Heart left ventricle (tissue), 16 donors: ENCODE data around the gene CCDC192. TPM values are rescaled to one million over a fixed set of nuclear protein-coding genes. Genes with fewer than 3 reads are reported as not detected.
A peak's percentile ranks its signal among the peaks of the same experiment; 100 is the strongest.

Experiments
- ATAC-seq, 4 donors: fragments of 200-7000 bp; cut with Tn5 transposase; one replicate each; pipeline ENCODE4 v1.9.1; 2020 to 2022; ENCODE audit warnings: moderate library complexity in 4 of 4, mild to moderate bottlenecking in 3 of 4, moderate number of reproducible peaks in 1 of 4
- DNase-seq, 5 donors: peaks; one replicate each; pipeline ENCODE4 v3.0.0-alpha.2; 2020
- H3K27ac ChIP-seq, 12 donors: fragments of 200-600 bp; sonication (generic) in 4 of 12; one replicate each; pipeline versions ENCODE4 v1.5.0 to v1.8.0; 2016 to 2022; ENCODE audit warnings: mild to moderate bottlenecking in 2 of 12
- H3K27me3 ChIP-seq, 9 donors: fragments of 200-600 bp; sonication (generic) in 2 of 9; one replicate each; pipeline versions ENCODE4 v1.5.1 to v1.8.0; 2016 to 2022; ENCODE audit warnings: mild to moderate bottlenecking in 3 of 9
- H3K36me3 ChIP-seq, 9 donors: fragments of 200-600 bp; sonication (generic) in 2 of 9; one replicate each; pipeline versions ENCODE4 v1.5.0 to v1.8.0; 2018 to 2022; ENCODE audit warnings: mild to moderate bottlenecking in 2 of 9
- H3K4me1 ChIP-seq, 12 donors: fragments of 200-600 bp; sonication (generic) in 4 of 12; one replicate each; pipeline versions ENCODE4 v1.5.0 to v1.8.0; 2016 to 2022; ENCODE audit warnings: mild to moderate bottlenecking in 3 of 12
- H3K4me3 ChIP-seq, 12 donors: fragments of 200-600 bp; sonication (generic) in 4 of 12; one replicate each; pipeline versions ENCODE4 v1.5.0 to v1.8.0; 2017 to 2022; ENCODE audit warnings: mild to moderate bottlenecking in 9 of 12, moderate library complexity in 4 of 12
- H3K9me3 ChIP-seq, 12 donors: fragments of 200-600 bp; sonication (generic) in 4 of 12; one replicate each; pipeline versions ENCODE4 v1.5.0 to v1.8.0; 2016 to 2022; ENCODE audit warnings: mild to moderate bottlenecking in 1 of 12
- CTCF ChIP-seq, 12 donors: fragments of 200-600 bp; sonication (generic) in 4 of 12; IDR thresholded peaks; one replicate each; pipeline versions ENCODE4 v1.5.0 to v1.8.0; 2018 to 2022; ENCODE audit warnings: antibody characterized with exemption in 12 of 12, mild to moderate bottlenecking in 5 of 12
- POLR2A ChIP-seq, 2 donors: fragments of 450-650 bp; IDR thresholded peaks; one replicate each; pipeline ENCODE4 v1.6.1; 2017; ENCODE audit warnings: antibody characterized with exemption in 2 of 2, mild to moderate bottlenecking in 2 of 2, moderate library complexity in 2 of 2
- WGBS, 4 donors: extraction: QIAGEN DNeasy Blood & Tissue Kit in 2 of 4; methylation state at CpG; one replicate each; pipeline versions ENCODE4 v1.1.5 to v1.1.7; 2013 to 2018; 5-methylcytosine and 5-hydroxymethylcytosine counted together
- intact Hi-C, 10 donors: fragments of 100-400 bp; cut with DNase I; formaldehyde crosslinking; loops; one replicate each; pipeline versions ENCODE4 v1.11.1 to v1.14.2; 2022
- polyA plus RNA-seq, 2 donors: library from polyadenylated mRNA; stranded (reverse); fragments of 200-250 nt; gene quantifications; one replicate each; pipeline ENCODE4 v1.2.3, GENCODE V29; 2013
- total RNA-seq, 9 donors: library from RNA; depleted of rRNA in 2 of 9; stranded (reverse); fragments of >200 nt in 2 of 9; fragmentation: NEBNext Ultra II Directional in 3 of 9; extraction: Animal tissue kit (Norgen Biotek cat#: 25700) in 3 of 9; gene quantifications; one replicate each; pipeline versions ENCODE4 v1.1.0 to v1.2.4, GENCODE V29; 2016 to 2023
- donor health status: ischemic (EF 13 %, LVEDD 7.1; RV severe dilation, severe dysfunction).
- donor health status: healthy with polysubstance abuse.
- donor health status: DM: no; HTN: yes; CAD: no.
- donor health status: DM: no; HTN: no; CAD: no.
- donor health status: ischemic (EF 25% LVEDD 6.9; RV normal size, moderate dysfunction).
- donor health status: ischemic (EF 25% LVEDD 5.7; RV mildly dilated, moderate dysfunction).
- donor health status: healthy.
- donor health status: DM: yes; HTN: yes; CAD: no.
- donor health status: ischemic (EF 35%, LVEDD 5.7; RV mildly dilated, moderate dysfunction).
- donor health status: nonischemic (EF 11% LVEDD 7.7; RV severe dilation, severe dysfunction).
- donor health status: DM: yes; HTN: yes; CAD: no.
- donor health status: PGD.
- donor health status: ischemic (EF 29% LVEDD 5.4; RV normal size, mild dysfunction).
- donor health status: nonischemic (EF 23%, LVEDD 6.1; RV moderate dilation, normal function).

The CCDC192 gene
- total and polyA plus RNA-seq, 11 donors: 0.07 to 1.3 (median 0.42) TPM; not detected in 8

GRCh38 chr5:127891942-127892341 is 188.8 kb downstream of the CCDC192 start:
- no peak for DNase-seq
- WGBS, 4 donors: 74 to 84% (median 76%) methylated on average over 1 of the region's 1 CpG
- TF ChIP-seq CTCF (IDR thresholded peaks at IDR 0.05) (no peak), POLR2A (IDR thresholded peaks at IDR 0.05) (no peak)
- Histone ChIP-seq H3K36me3 (no peaks in the 10 kb centered on the region), H3K4me1 (peaks cover 0 to 20% (median 11%) of the 10 kb centered on the region in 12 donors), H3K4me3 (no peak overlapping the region), H3K27ac (peak overlapping the region in 1 of 12 donors; percentile 39), H3K9me3 (no peaks in the 10 kb centered on the region), H3K27me3 (no peaks in the 10 kb centered on the region)
- ATAC-seq: no peak
- intact Hi-C loops: no loop called here

- Histone ChIP-seq H3K9me3 (no peaks in the 10 kb centered on the region), H3K4me1 (peaks cover 0 to 20% (median 11%) of the 10 kb centered on the region in 12 donors), H3K27ac (peak overlapping the region in 5 of 12 donors; percentile 0 to 39 (median 28)), H3K4me3 (peak overlapping the region in 1 of 12 donors; percentile 0), H3K27me3 (no peaks in the 10 kb centered on the region), H3K36me3 (no peaks in the 10 kb centered on the region)
- ATAC-seq (peak in 2 of 4 donors; percentile 30 to 46), DNase-seq (no peak)
- intact Hi-C loops: no loop called here
- TF ChIP-seq CTCF (IDR thresholded peaks at IDR 0.05) (no peak), POLR2A (IDR thresholded peaks at IDR 0.05) (no peak)
- WGBS, 4 donors: 8 to 11% (median 9%) methylated on average over 6 of the region's 6 CpGs
Measured at GRCh38 chr5:127892467-127893207, 189.4 kb downstream of the CCDC192 start.

GRCh38 chr5:127893232-127893631 is 190.0 kb downstream of the CCDC192 start:
- Histone ChIP-seq H3K4me3 (no peak overlapping the region), H3K27me3 (no peaks in the 10 kb centered on the region), H3K9me3 (no peaks in the 10 kb centered on the region), H3K27ac (peak overlapping the region in 4 of 12 donors; percentile 25 to 39 (median 32)), H3K36me3 (no peaks in the 10 kb centered on the region), H3K4me1 (peaks cover 0 to 20% (median 11%) of the 10 kb centered on the region in 12 donors)
- ATAC-seq: peak in 1 of 4 donors; percentile 20
- TF ChIP-seq CTCF (IDR thresholded peaks at IDR 0.05) (no peak), POLR2A (IDR thresholded peaks at IDR 0.05) (no peak)
- intact Hi-C loops: no loop called here
- WGBS, 4 donors: 64 to 83% (median 73%) methylated on average over 2 of the region's 2 CpGs
- DNase-seq: no peak

GRCh38 chr5:127894461-127894860 is 191.3 kb downstream of the CCDC192 start:
- WGBS, 4 donors: 97 to 99% (median 99%) methylated on average over 5 of the region's 5 CpGs
- intact Hi-C loops: no loop called here
- TF ChIP-seq CTCF (IDR thresholded peaks at IDR 0.05) (no peak), POLR2A (IDR thresholded peaks at IDR 0.05) (no peak)

More at GRCh38 chr5:127894461-127894860, 191.3 kb downstream of the CCDC192 start:
- ATAC-seq (no peak), DNase-seq (no peak)
- Histone ChIP-seq H3K36me3 (no peaks in the 10 kb centered on the region), H3K4me3 (no peak overlapping the region), H3K27ac (no peak overlapping the region), H3K4me1 (peaks cover 0 to 20% (median 11%) of the 10 kb centered on the region in 12 donors), H3K27me3 (no peaks in the 10 kb centered on the region), H3K9me3 (no peaks in the 10 kb centered on the region)
